ENCODE data around the gene MIXL1.
"Not testable (repeated sequence)": the region's sequence is repeated elsewhere in the genome, so short reads cannot be mapped to it uniquely, and the experiment has no call there.

The MIXL1 gene

DNA sequence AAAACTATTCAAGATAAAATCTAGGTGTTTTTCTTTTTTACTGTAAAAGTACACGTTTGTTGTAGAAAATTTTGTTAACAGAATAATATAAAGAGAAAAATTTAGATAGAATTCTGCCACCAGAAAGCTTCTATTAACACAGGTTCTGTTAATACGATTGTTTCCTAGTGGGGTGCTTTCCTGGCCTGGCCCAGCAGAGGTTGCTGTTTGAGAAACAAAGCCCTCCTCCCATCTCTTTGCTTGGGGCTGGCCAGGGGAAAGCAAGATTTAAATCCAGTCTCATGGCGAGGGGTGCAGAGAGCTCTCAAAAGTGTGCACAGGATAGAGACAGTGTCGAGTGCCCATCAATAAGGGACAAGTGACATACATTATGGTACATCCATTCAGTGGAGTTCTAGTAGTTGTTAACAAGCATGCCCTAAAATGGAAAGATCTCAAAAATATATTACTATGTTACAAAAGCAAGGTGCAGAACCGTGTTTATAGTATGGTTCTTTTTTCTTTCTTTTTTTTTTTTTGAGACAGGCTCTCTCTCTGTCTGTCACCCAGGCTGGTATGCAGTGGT, 22.4 kb upstream of the MIXL1 start:
- no peak overlapping the region for H3K4me3 ChIP-seq (ENCODE audit: low read depth, low read length)
- DNase-seq (ENCODE audit: low read depth) = peak; percentile 45
- no peak for TF ChIP-seq MYC (IDR thresholded peaks at IDR 0.05; ENCODE audit: low read depth, low read length)
- TF ChIP-seq, protein P1, sequence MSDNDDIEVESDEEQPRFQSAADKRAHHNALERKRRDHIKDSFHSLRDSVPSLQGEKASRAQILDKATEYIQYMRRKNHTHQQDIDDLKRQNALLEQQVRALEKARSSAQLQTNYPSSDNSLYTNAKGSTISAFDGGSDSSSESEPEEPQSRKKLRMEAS (IDR thresholded peaks at IDR 0.05; ENCODE audit: low read depth, low read length) = no peak
- TF ChIP-seq POLR2A (IDR thresholded peaks at IDR 0.05; ENCODE audit: extremely low read depth, insufficient read length) = no peak
- TF ChIP-seq, protein P2, sequence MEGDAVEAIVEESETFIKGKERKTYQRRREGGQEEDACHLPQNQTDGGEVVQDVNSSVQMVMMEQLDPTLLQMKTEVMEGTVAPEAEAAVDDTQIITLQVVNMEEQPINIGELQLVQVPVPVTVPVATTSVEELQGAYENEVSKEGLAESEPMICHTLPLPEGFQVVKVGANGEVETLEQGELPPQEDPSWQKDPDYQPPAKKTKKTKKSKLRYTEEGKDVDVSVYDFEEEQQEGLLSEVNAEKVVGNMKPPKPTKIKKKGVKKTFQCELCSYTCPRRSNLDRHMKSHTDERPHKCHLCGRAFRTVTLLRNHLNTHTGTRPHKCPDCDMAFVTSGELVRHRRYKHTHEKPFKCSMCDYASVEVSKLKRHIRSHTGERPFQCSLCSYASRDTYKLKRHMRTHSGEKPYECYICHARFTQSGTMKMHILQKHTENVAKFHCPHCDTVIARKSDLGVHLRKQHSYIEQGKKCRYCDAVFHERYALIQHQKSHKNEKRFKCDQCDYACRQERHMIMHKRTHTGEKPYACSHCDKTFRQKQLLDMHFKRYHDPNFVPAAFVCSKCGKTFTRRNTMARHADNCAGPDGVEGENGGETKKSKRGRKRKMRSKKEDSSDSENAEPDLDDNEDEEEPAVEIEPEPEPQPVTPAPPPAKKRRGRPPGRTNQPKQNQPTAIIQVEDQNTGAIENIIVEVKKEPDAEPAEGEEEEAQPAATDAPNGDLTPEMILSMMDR (IDR thresholded peaks at IDR 0.05; ENCODE audit: low read depth, low read length) = peak; percentile 44

- no peak for DNase-seq (ENCODE audit: low read depth)
- no peak overlapping the region for H3K4me3 ChIP-seq (ENCODE audit: low read depth, low read length)
- TF ChIP-seq POLR2A (IDR thresholded peaks at IDR 0.05; ENCODE audit: extremely low read depth, insufficient read length) (no peak), MYC (IDR thresholded peaks at IDR 0.05; ENCODE audit: low read depth, low read length) (no peak)
- TF ChIP-seq, protein P2 (IDR thresholded peaks at IDR 0.05; ENCODE audit: low read depth, low read length) = no peak
- TF ChIP-seq, protein P1 (IDR thresholded peaks at IDR 0.05; ENCODE audit: low read depth, low read length) = no peak
Measured at GRCh38 chr1:226202246-226202645, 21.2 kb upstream of the MIXL1 start.

DNA sequence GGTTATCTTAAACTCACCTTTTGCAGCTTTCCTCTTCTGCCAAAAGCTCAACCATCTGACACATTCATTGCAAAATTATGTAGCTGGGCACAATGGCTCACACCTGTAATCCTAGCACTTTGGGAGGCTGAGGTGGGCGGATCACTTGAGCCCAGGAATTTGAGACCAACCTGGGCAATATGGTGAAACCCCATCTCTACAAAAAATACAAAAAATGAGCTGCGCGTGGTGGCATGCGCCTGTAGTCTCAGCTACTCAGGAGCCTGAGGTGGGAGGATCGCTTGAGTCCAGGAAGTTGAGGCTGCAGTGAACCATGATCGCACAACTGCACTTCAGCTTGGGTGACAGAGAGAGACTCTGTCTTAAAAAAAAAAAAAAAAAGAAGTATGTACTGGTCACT, 20.8 kb upstream of the MIXL1 start:
- H3K4me3 ChIP-seq (ENCODE audit: low read depth, low read length); DNase-seq (ENCODE audit: low read depth): not testable (repeated sequence)

- no peak overlapping the region for H3K4me3 ChIP-seq (ENCODE audit: low read depth, low read length)
- TF ChIP-seq POLR2A (IDR thresholded peaks at IDR 0.05; ENCODE audit: extremely low read depth, insufficient read length) (no peak), MYC (IDR thresholded peaks at IDR 0.05; ENCODE audit: low read depth, low read length) (no peak)
- TF ChIP-seq, protein P1 (IDR thresholded peaks at IDR 0.05; ENCODE audit: low read depth, low read length) = no peak
- TF ChIP-seq, protein P2 (IDR thresholded peaks at IDR 0.05; ENCODE audit: low read depth, low read length) = no peak
- no peak for DNase-seq (ENCODE audit: low read depth)
Measured at GRCh38 chr1:226203240-226203639, 20.2 kb upstream of the MIXL1 start.

DNA sequence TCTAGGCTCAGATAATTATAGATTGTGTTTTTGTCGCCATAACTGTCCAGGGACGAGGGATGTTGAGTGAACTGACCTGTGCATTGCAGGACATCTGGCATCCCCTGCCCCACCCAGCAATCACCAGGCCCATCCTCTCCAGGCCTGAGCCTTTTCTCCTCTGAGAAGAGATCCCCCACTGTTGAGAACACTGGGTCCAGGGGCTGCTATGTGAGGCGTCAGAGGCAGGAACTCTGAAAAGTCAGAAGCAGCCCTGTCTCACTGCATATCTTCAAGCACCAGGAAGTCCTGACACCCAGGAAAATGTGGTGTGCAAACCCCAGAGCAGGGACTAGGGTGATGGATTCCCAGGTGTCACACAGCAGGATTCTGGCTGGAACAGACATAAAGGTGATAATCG, 19.8 kb upstream of the MIXL1 start:
- TF ChIP-seq MYC (IDR thresholded peaks at IDR 0.05; ENCODE audit: low read depth, low read length) = no peak
- TF ChIP-seq, protein P1 (IDR thresholded peaks at IDR 0.05; ENCODE audit: low read depth, low read length) = no peak
- no peak for TF ChIP-seq POLR2A (IDR thresholded peaks at IDR 0.05; ENCODE audit: extremely low read depth, insufficient read length)
- TF ChIP-seq, protein P2 (IDR thresholded peaks at IDR 0.05; ENCODE audit: low read depth, low read length) = no peak
- DNase-seq (ENCODE audit: low read depth) = no peak
- H3K4me3 ChIP-seq (ENCODE audit: low read depth, low read length) = no peak overlapping the region

DNA sequence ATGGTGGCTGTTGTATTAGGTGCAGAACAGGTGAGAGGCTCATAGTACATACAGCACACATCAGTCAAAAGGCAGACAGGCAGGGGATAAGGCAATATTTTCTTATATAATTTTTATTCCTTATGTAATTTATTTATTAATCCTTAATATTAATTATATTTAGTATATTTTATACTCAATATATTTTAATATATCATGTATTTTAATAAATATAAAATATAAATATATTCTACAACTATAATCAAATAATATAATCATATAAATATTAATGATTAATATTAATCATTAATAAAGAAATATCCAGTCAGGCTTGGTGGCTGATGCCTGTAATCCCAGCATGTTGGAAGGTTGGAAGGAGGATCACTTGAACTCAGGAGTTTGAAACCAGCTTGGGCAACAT, 19.3 kb upstream of the MIXL1 start:
- no peak for TF ChIP-seq POLR2A (IDR thresholded peaks at IDR 0.05; ENCODE audit: extremely low read depth, insufficient read length)
- TF ChIP-seq, protein P2 (IDR thresholded peaks at IDR 0.05; ENCODE audit: low read depth, low read length) = no peak
- H3K4me3 ChIP-seq (ENCODE audit: low read depth, low read length) = no peak overlapping the region
- no peak for DNase-seq (ENCODE audit: low read depth)

Measured in NB4 (cell line).